Spleen (tissue), 7 donors: ENCODE measurements around the gene MLF1.

Experiments
- POLR2AphosphoS5 ChIP-seq, 3 donors: sonication (generic); formaldehyde crosslinking; IDR thresholded peaks; one replicate each; pipeline ENCODE4 v1.5.1; 2017; ENCODE audit warnings: antibody characterized with exemption in 3 of 3
- TF ChIP-seq, protein P1 (sequence below), 11 experiments: fragments of 200-600 bp in 7 of 11; fragments of 450-650 bp in 4 of 11; sonication (generic) in 4 of 11; IDR thresholded peaks in 8 of 11; conservative IDR thresholded peaks in 3 of 11; 1 replicate in 7 of 11; 2 replicates in 4 of 11; pipeline versions ENCODE4 v1.4.0 to v1.8.0; 2016 to 2021; ENCODE audit warnings: antibody characterized with exemption in 11 of 11, inconsistent platforms in 4 of 11, mild to moderate bottlenecking in 1 of 11
- donor health status: DM: no; HTN: no; CAD: no; lungs with moderate emphysema.
- donor health status: DM: no; HTN: no; CAD: no.
- donor health status: DM: no; HTN: no; CAD: no.

DNA sequence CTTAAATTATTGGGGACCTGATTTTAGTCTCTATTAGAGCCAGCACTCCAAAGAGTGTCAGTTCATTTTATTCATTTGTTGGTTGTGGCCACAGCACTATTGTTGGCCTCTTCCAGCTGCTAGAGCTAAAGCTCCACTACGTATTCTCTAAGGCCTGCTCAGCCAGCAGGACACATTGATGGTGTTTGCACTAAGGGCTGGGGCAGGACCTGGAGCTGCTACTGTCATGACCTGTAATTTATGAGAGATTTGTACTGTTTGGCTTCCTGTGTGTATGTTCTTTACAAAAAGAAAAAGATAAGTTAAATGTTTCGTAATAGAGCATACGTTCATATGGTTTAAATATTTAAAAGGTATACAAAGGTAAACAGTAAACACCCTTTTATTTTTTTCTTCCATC, 81.5 kb downstream of the MLF1 start:
- TF ChIP-seq, protein P1, sequence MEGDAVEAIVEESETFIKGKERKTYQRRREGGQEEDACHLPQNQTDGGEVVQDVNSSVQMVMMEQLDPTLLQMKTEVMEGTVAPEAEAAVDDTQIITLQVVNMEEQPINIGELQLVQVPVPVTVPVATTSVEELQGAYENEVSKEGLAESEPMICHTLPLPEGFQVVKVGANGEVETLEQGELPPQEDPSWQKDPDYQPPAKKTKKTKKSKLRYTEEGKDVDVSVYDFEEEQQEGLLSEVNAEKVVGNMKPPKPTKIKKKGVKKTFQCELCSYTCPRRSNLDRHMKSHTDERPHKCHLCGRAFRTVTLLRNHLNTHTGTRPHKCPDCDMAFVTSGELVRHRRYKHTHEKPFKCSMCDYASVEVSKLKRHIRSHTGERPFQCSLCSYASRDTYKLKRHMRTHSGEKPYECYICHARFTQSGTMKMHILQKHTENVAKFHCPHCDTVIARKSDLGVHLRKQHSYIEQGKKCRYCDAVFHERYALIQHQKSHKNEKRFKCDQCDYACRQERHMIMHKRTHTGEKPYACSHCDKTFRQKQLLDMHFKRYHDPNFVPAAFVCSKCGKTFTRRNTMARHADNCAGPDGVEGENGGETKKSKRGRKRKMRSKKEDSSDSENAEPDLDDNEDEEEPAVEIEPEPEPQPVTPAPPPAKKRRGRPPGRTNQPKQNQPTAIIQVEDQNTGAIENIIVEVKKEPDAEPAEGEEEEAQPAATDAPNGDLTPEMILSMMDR (IDR thresholded peaks at IDR 0.05 in 8 of 11, conservative IDR thresholded peaks at IDR 0.05 in 3 of 11), result no peak
- TF ChIP-seq POLR2AphosphoS5 (IDR thresholded peaks at IDR 0.05), result no peak
